K562 (cell line): ENCODE measurements around the gene GPHA2. TPM values are rescaled to one million over a fixed set of nuclear protein-coding genes. Genes with fewer than 3 reads are reported as not detected.

ENCODE experiments used
- MCM7 ChIP-seq, 2 experiments: fragments of 450-650 bp; IDR thresholded peaks; 2 replicates each; pipeline ENCODE4 v1.6.1; 2016 to 2018
- SMARCA4 ChIP-seq: fragments of 450-650 bp; IDR thresholded peaks from 2 replicates; pipeline ENCODE4 v1.6.1; 2016
- ZFX ChIP-seq: sonication (generic); formaldehyde crosslinking; IDR thresholded peaks from 2 replicates; pipeline ENCODE4 v1.8.0; 2022; ENCODE audit warnings: mild to moderate bottlenecking, missing genetic modification reagents, moderate library complexity
- polyA plus RNA-seq, 8 experiments: library from polyadenylated mRNA; depleted of rRNA in 4 of 8; stranded (reverse) in 5 of 8; unstranded in 3 of 8; fragments of >200 nt; fragmentation: Nextera tagmentation in 2 of 8; fragmentation: Illumina TruSeq in 1 of 8; extraction: Ambion mirVana in 2 of 8; extraction: Trizol in 1 of 8; gene quantifications; 2 replicates each; pipeline versions ENCODE4 v1.2.1 to v1.2.3, GENCODE V29; 2011 to 2014; ENCODE audit warnings: inconsistent platforms in 1 of 8, missing spikeins in 1 of 8
- total RNA-seq, 7 experiments: library from RNA; depleted of rRNA in 6 of 7; stranded (reverse); fragments of >200 nt in 6 of 7; fragmentation: Illumina TruSeq in 2 of 7; extraction: Trizol in 2 of 7; gene quantifications; 2 replicates each; pipeline versions ENCODE4 v1.2.1 to v1.2.3, GENCODE V29; 2011 to 2021; ENCODE audit warnings: low replicate concordance in 1 of 7
- TF ChIP-seq, protein P1 (sequence below), 3 experiments: IDR thresholded peaks in 2 of 3; conservative IDR thresholded peaks in 1 of 3; 2 replicates each; pipeline ENCODE4 v1.5.1; 2011 to 2012; ENCODE audit warnings: low read length in 3 of 3, mild to moderate bottlenecking in 3 of 3, control low read depth in 2 of 3, improper control_type of control experiment in 1 of 3, inconsistent platforms in 1 of 3, low read depth in 1 of 3, mixed read lengths in 1 of 3, moderate library complexity in 1 of 3; ENCODE audit not compliant: insufficient read depth in 2 of 3
- TF ChIP-seq, protein P2 (sequence below): sonication (generic); formaldehyde crosslinking; IDR thresholded peaks from 2 replicates; pipeline ENCODE4 v1.8.1; 2023; ENCODE audit warnings: mild to moderate bottlenecking, missing genetic modification reagents
- TF ChIP-seq, protein P3 (sequence below), 2 experiments: fragments of 450-650 bp; formaldehyde crosslinking in 1 of 2; IDR thresholded peaks; 2 replicates each; pipeline versions ENCODE4 v1.4.0 to v1.6.1; 2014 to 2020; ENCODE audit warnings: mild to moderate bottlenecking in 2 of 2, borderline replicate concordance in 1 of 2, low read depth in 1 of 2
- TF ChIP-seq, protein P4 (sequence below): fragments of 250-450 bp; sonication (Bioruptor Pico); IDR thresholded peaks from 2 replicates; pipeline ENCODE4 v1.8.0; 2021; ENCODE audit warnings: mild to moderate bottlenecking, moderate library complexity
- TF ChIP-seq, protein P5 (sequence below), 2 experiments: fragments of 200-800 bp in 1 of 2; sonication (Bioruptor generic) in 1 of 2; sonication (generic) in 1 of 2; formaldehyde crosslinking in 1 of 2; IDR thresholded peaks in 1 of 2; conservative IDR thresholded peaks in 1 of 2; 2 replicates each; pipeline versions ENCODE4 v1.5.0 to v1.6.1; 2016 to 2020; ENCODE audit warnings: missing compliant biosample characterization in 1 of 2, missing genetic modification characterization in 1 of 2, missing genetic modification reagents in 1 of 2

The GPHA2 gene
- total and polyA plus RNA-seq, 9 of the 15 experiments (the other 6 are each of a cell fraction or from before 2014, with no cell fraction given) = 0.17 to 0.22 TPM; not detected in 7

DNA sequence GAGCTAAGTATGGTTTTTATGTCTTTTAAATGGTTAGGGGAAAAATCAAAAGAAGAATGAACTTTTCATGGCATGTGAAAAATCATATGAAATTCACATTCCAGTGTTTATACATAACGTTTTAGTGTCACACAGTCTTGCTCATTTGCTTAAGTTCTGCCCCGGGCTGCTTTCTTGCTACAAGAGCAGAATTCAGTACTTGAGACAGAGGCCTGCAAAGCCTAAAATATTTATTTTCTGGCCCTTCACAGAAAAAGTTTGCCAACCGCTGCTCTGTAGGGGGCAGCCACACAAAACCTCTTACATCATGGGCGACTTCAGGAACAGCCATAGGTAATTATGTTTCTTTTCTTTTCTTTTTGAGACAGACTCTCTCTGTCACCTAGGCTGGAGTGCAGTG lies 17.7 kb downstream of the GPHA2 start (continued):
- TF ChIP-seq, protein P1, sequence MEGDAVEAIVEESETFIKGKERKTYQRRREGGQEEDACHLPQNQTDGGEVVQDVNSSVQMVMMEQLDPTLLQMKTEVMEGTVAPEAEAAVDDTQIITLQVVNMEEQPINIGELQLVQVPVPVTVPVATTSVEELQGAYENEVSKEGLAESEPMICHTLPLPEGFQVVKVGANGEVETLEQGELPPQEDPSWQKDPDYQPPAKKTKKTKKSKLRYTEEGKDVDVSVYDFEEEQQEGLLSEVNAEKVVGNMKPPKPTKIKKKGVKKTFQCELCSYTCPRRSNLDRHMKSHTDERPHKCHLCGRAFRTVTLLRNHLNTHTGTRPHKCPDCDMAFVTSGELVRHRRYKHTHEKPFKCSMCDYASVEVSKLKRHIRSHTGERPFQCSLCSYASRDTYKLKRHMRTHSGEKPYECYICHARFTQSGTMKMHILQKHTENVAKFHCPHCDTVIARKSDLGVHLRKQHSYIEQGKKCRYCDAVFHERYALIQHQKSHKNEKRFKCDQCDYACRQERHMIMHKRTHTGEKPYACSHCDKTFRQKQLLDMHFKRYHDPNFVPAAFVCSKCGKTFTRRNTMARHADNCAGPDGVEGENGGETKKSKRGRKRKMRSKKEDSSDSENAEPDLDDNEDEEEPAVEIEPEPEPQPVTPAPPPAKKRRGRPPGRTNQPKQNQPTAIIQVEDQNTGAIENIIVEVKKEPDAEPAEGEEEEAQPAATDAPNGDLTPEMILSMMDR (IDR thresholded peaks at IDR 0.05 in 2 of 3, conservative IDR thresholded peaks at IDR 0.05 in 1 of 3; ENCODE audit: insufficient read depth in 2 of 3, low read depth in 1 of 3, low read length in 3 of 3) = peak; percentile 32 to 59 (median 50); a peak in 3 of 6 replicates
- TF ChIP-seq MCM7 (IDR thresholded peaks at IDR 0.05) (no peak), ZFX (peak; percentile 66; the same call in 1 of the 2 replicates), SMARCA4 (peak; percentile 28; the same call in 1 of the 2 replicates)
- TF ChIP-seq, protein P2, sequence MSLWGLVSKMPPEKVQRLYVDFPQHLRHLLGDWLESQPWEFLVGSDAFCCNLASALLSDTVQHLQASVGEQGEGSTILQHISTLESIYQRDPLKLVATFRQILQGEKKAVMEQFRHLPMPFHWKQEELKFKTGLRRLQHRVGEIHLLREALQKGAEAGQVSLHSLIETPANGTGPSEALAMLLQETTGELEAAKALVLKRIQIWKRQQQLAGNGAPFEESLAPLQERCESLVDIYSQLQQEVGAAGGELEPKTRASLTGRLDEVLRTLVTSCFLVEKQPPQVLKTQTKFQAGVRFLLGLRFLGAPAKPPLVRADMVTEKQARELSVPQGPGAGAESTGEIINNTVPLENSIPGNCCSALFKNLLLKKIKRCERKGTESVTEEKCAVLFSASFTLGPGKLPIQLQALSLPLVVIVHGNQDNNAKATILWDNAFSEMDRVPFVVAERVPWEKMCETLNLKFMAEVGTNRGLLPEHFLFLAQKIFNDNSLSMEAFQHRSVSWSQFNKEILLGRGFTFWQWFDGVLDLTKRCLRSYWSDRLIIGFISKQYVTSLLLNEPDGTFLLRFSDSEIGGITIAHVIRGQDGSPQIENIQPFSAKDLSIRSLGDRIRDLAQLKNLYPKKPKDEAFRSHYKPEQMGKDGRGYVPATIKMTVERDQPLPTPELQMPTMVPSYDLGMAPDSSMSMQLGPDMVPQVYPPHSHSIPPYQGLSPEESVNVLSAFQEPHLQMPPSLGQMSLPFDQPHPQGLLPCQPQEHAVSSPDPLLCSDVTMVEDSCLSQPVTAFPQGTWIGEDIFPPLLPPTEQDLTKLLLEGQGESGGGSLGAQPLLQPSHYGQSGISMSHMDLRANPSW (CRISPR knock-in tag) = no peak
- TF ChIP-seq, protein P3, sequence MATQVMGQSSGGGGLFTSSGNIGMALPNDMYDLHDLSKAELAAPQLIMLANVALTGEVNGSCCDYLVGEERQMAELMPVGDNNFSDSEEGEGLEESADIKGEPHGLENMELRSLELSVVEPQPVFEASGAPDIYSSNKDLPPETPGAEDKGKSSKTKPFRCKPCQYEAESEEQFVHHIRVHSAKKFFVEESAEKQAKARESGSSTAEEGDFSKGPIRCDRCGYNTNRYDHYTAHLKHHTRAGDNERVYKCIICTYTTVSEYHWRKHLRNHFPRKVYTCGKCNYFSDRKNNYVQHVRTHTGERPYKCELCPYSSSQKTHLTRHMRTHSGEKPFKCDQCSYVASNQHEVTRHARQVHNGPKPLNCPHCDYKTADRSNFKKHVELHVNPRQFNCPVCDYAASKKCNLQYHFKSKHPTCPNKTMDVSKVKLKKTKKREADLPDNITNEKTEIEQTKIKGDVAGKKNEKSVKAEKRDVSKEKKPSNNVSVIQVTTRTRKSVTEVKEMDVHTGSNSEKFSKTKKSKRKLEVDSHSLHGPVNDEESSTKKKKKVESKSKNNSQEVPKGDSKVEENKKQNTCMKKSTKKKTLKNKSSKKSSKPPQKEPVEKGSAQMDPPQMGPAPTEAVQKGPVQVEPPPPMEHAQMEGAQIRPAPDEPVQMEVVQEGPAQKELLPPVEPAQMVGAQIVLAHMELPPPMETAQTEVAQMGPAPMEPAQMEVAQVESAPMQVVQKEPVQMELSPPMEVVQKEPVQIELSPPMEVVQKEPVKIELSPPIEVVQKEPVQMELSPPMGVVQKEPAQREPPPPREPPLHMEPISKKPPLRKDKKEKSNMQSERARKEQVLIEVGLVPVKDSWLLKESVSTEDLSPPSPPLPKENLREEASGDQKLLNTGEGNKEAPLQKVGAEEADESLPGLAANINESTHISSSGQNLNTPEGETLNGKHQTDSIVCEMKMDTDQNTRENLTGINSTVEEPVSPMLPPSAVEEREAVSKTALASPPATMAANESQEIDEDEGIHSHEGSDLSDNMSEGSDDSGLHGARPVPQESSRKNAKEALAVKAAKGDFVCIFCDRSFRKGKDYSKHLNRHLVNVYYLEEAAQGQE (IDR thresholded peaks at IDR 0.05; ENCODE audit: borderline replicate concordance) = peak; percentile 72
- TF ChIP-seq, protein P3 (CRISPR knock-in tag; IDR thresholded peaks at IDR 0.05; ENCODE audit: low read depth) = no peak
- TF ChIP-seq, protein P4, sequence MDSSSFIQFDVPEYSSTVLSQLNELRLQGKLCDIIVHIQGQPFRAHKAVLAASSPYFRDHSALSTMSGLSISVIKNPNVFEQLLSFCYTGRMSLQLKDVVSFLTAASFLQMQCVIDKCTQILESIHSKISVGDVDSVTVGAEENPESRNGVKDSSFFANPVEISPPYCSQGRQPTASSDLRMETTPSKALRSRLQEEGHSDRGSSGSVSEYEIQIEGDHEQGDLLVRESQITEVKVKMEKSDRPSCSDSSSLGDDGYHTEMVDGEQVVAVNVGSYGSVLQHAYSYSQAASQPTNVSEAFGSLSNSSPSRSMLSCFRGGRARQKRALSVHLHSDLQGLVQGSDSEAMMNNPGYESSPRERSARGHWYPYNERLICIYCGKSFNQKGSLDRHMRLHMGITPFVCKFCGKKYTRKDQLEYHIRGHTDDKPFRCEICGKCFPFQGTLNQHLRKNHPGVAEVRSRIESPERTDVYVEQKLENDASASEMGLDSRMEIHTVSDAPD = no peak
- TF ChIP-seq, protein P5, sequence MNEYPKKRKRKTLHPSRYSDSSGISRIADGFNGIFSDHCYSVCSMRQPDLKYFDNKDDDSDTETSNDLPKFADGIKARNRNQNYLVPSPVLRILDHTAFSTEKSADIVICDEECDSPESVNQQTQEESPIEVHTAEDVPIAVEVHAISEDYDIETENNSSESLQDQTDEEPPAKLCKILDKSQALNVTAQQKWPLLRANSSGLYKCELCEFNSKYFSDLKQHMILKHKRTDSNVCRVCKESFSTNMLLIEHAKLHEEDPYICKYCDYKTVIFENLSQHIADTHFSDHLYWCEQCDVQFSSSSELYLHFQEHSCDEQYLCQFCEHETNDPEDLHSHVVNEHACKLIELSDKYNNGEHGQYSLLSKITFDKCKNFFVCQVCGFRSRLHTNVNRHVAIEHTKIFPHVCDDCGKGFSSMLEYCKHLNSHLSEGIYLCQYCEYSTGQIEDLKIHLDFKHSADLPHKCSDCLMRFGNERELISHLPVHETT (CRISPR knock-in tag; conservative IDR thresholded peaks at IDR 0.05 in 1 of 2, IDR thresholded peaks at IDR 0.05 in 1 of 2) = no peak
